ENCODE measurements around the gene TRIM62. TPM values are rescaled to one million over a fixed set of nuclear protein-coding genes. Genes with fewer than 3 reads are reported as not detected.

TRIM62 gene
- total RNA-seq (ENCODE audit: low replicate concordance), result 1.4 and 5.0 TPM in 2 replicates

GRCh38 chr1:33181921-33182341 lies at the start of gene TRIM62:
TRIM62 (minus strand) TSS chr1:33182043; CDS start chr1:33181432, 611 bp downstream.
- H3F3A ChIP-seq (ENCODE audit: low read depth), result peaks cover 7% of the 10 kb centered on the region
- H2AFZ ChIP-seq (replicated peaks), result peak within 1 kb of the TSS; percentile 48
- Mint-ChIP-seq H3K27me3 (ENCODE audit: insufficient read depth, low read depth) (peaks cover 8% of the 10 kb centered on the region), H3K4me1 (peaks cover 32% of the 10 kb centered on the region), H3K4me3 (peak within 1 kb of the TSS; percentile 94), H3K36me3 (no peaks in the 10 kb centered on the region), H3K9me3 (no peaks in the 10 kb centered on the region), H3K27ac (peak within 1 kb of the TSS; percentile 27)
- H3K4me3 ChIP-seq, result peak within 1 kb of the TSS; percentile 76
- H3K79me2 ChIP-seq (ENCODE audit: low read depth), result no peaks in the 10 kb centered on the region
- no peak within 1 kb of the TSS for H3K9ac ChIP-seq
- TF ChIP-seq EZH2 (IDR thresholded peaks at IDR 0.05) (no peak), CTCF (IDR thresholded peaks at IDR 0.05) (no peak), EZH2phosphoT487 (IDR thresholded peaks at IDR 0.05) (no peak)
- H3K36me3 ChIP-seq, result no peaks in the 10 kb centered on the region
- H3K27me3 ChIP-seq, result peaks cover 17% of the 10 kb centered on the region
- H4K20me1 ChIP-seq (ENCODE audit: low read depth), result peaks cover 6% of the 10 kb centered on the region
- H3K4me1 ChIP-seq, result peaks cover 9% of the 10 kb centered on the region
- H3K4me2 ChIP-seq, result peak within 1 kb of the TSS; percentile 88
- DNase-seq (ENCODE audit: low spot score), result peak; percentile 93
- H3K9me3 ChIP-seq (ENCODE audit: low read depth), result no peaks in the 10 kb centered on the region
- H3K27ac ChIP-seq, result no peak within 1 kb of the TSS

GRCh38 chr1:33231166-33231565 lies 49.3 kb upstream of the TRIM62 start:
- Mint-ChIP-seq H3K4me3 (no peak overlapping the region), H3K27ac (no peak overlapping the region), H3K4me1 (peaks cover 21% of the 10 kb centered on the region), H3K27me3 (ENCODE audit: insufficient read depth, low read depth) (peaks cover 5% of the 10 kb centered on the region), H3K9me3 (peaks cover 4% of the 10 kb centered on the region), H3K36me3 (no peaks in the 10 kb centered on the region)
- no peak overlapping the region for H3K4me3 ChIP-seq
- H4K20me1 ChIP-seq (ENCODE audit: low read depth), result no peaks in the 10 kb centered on the region
- no peaks in the 10 kb centered on the region for H3K9me3 ChIP-seq (ENCODE audit: low read depth)
- no peak for DNase-seq (ENCODE audit: low spot score)
- peaks cover 10% of the 10 kb centered on the region for H3K4me1 ChIP-seq
- H3K27ac ChIP-seq, result no peak overlapping the region
- peaks cover 10% of the 10 kb centered on the region for H3F3A ChIP-seq (ENCODE audit: low read depth)
- H3K9ac ChIP-seq, result no peak overlapping the region
- H3K79me2 ChIP-seq (ENCODE audit: low read depth), result no peaks in the 10 kb centered on the region
- H2AFZ ChIP-seq (replicated peaks), result no peak overlapping the region
- H3K4me2 ChIP-seq, result no peak overlapping the region
- H3K36me3 ChIP-seq, result no peaks in the 10 kb centered on the region
- TF ChIP-seq CTCF (IDR thresholded peaks at IDR 0.05), result no peak
- no peak for TF ChIP-seq EZH2phosphoT487 (IDR thresholded peaks at IDR 0.05)
- TF ChIP-seq EZH2 (IDR thresholded peaks at IDR 0.05), result no peak
- H3K27me3 ChIP-seq, result no peaks in the 10 kb centered on the region

- Mint-ChIP-seq H3K27ac (no peak overlapping the region), H3K9me3 (peaks cover 12% of the 10 kb centered on the region), H3K4me1 (peaks cover 4% of the 10 kb centered on the region), H3K27me3 (ENCODE audit: insufficient read depth, low read depth) (peaks cover 2% of the 10 kb centered on the region), H3K36me3 (no peaks in the 10 kb centered on the region), H3K4me3 (no peak overlapping the region)
- H3K4me3 ChIP-seq, result no peak overlapping the region
- TF ChIP-seq EZH2phosphoT487 (IDR thresholded peaks at IDR 0.05), result no peak
- no peak for TF ChIP-seq CTCF (IDR thresholded peaks at IDR 0.05)
- no peak for TF ChIP-seq EZH2 (IDR thresholded peaks at IDR 0.05)
- H3K36me3 ChIP-seq, result no peaks in the 10 kb centered on the region
- no peak for DNase-seq (ENCODE audit: low spot score)
- peaks cover 10% of the 10 kb centered on the region for H3F3A ChIP-seq (ENCODE audit: low read depth)
- H3K9ac ChIP-seq, result no peak overlapping the region
- H3K4me2 ChIP-seq, result no peak overlapping the region
- no peaks in the 10 kb centered on the region for H3K9me3 ChIP-seq (ENCODE audit: low read depth)
- no peaks in the 10 kb centered on the region for H3K79me2 ChIP-seq (ENCODE audit: low read depth)
- H3K27ac ChIP-seq, result no peak overlapping the region
- no peak overlapping the region for H2AFZ ChIP-seq (replicated peaks)
- no peaks in the 10 kb centered on the region for H3K27me3 ChIP-seq
- H4K20me1 ChIP-seq (ENCODE audit: low read depth), result no peaks in the 10 kb centered on the region
- H3K4me1 ChIP-seq, result peaks cover 10% of the 10 kb centered on the region
These were observed 47.2 kb upstream of the TRIM62 start for GRCh38 chr1:33228935-33229487.
